Left ventricle myocardium inferior (tissue), 1 donor: ENCODE measurements around the gene SP2. TPM values are rescaled to one million over a fixed set of nuclear protein-coding genes. Genes with fewer than 3 reads are reported as not detected.

Experiments
- DNase-seq: peaks from one replicate; pipeline ENCODE4 v3.0.0-alpha.2; 2020
- H3K27ac ChIP-seq: fragments of 200-600 bp; replicated peaks from 2 replicates; pipeline ENCODE4 v1.8.0; 2021
- H3K27me3 ChIP-seq: fragments of 200-600 bp; 2 replicates; pipeline ENCODE4 v1.8.0; 2021; ENCODE audit warnings: low read depth
- H3K36me3 ChIP-seq: fragments of 200-600 bp; 2 replicates; pipeline ENCODE4 v1.8.0; 2021
- H3K4me1 ChIP-seq: fragments of 200-600 bp; 2 replicates; pipeline ENCODE4 v1.8.0; 2021
- H3K4me3 ChIP-seq: fragments of 200-600 bp; 2 replicates; pipeline ENCODE4 v1.8.0; 2021; ENCODE audit warnings: mild to moderate bottlenecking, moderate library complexity
- H3K9me3 ChIP-seq: fragments of 200-600 bp; replicated peaks from 2 replicates; pipeline ENCODE4 v1.8.0; 2021
- CTCF ChIP-seq: fragments of 200-600 bp; IDR thresholded peaks from 2 replicates; pipeline ENCODE4 v1.8.0; 2021; ENCODE audit warnings: antibody characterized with exemption, mild to moderate bottlenecking, borderline replicate concordance
- intact Hi-C: fragments of 100-400 bp; cut with micrococcal nuclease; formaldehyde crosslinking; loops from one replicate; pipeline ENCODE4 v1.11.0; 2022
- total RNA-seq: library from RNA; stranded (reverse); fragmentation: NEBNext Ultra II Directional; extraction: Animal tissue kit (Norgen Biotek cat#: 25700); gene quantifications from one replicate; pipeline ENCODE4 v1.2.1, GENCODE V29; 2021
- donor health status: DM: no; HTN: yes; CAD: no; lungs with severe emphysema.

The SP2 gene
- total RNA-seq, 1 donor from 2014 or later: 13.9 TPM

GRCh38 chr17:47957591-47958490, 61.8 kb downstream of the SP2 start, which contains the start of gene PRR15L:
Gene PRR15L (minus strand): TSS chr17:47957883. CDS start chr17:47953234, 4,649 bp downstream.
- no peaks in the 10 kb centered on the region for H3K27me3 ChIP-seq
- no peak for TF ChIP-seq CTCF
- no peak within 1 kb of the TSS for H3K27ac ChIP-seq
- no peak for DNase-seq
- no peaks in the 10 kb centered on the region for H3K36me3 ChIP-seq
- no peaks in the 10 kb centered on the region for H3K9me3 ChIP-seq
- intact Hi-C loops: loop anchor here (10.0 kb wide), 1 partner anchor 73 kb away; no protein-coding TSS in a partner anchor
- no peaks in the 10 kb centered on the region for H3K4me1 ChIP-seq
- no peak within 1 kb of the TSS for H3K4me3 ChIP-seq

- intact Hi-C loops: loop anchor here (10.0 kb wide), 1 partner anchor 75 kb away; no protein-coding TSS in a partner anchor
- no peaks in the 10 kb centered on the region for H3K36me3 ChIP-seq
- no peaks in the 10 kb centered on the region for H3K27me3 ChIP-seq
- no peaks in the 10 kb centered on the region for H3K9me3 ChIP-seq
- no peak for TF ChIP-seq CTCF
- H3K27ac ChIP-seq: no peak overlapping the region
- no peak overlapping the region for H3K4me3 ChIP-seq
- no peaks in the 10 kb centered on the region for H3K4me1 ChIP-seq
- no peak for DNase-seq
These were observed 64.0 kb downstream of the SP2 start for GRCh38 chr17:47959825-47960655.

- Histone ChIP-seq H3K4me1 (no peaks in the 10 kb centered on the region), H3K9me3 (no peaks in the 10 kb centered on the region), H3K27me3 (no peaks in the 10 kb centered on the region), H3K36me3 (no peaks in the 10 kb centered on the region), H3K4me3 (no peak overlapping the region), H3K27ac (no peak overlapping the region)
- no peak for DNase-seq
- intact Hi-C loops: no loop called here
- no peak for TF ChIP-seq CTCF
These were observed 65.4 kb downstream of the SP2 start for GRCh38 chr17:47961406-47961805.

GRCh38 chr17:47962901-47963300, 66.9 kb downstream of the SP2 start:
- no peaks in the 10 kb centered on the region for H3K27me3 ChIP-seq
- no peaks in the 10 kb centered on the region for H3K9me3 ChIP-seq
- H3K4me3 ChIP-seq: no peak overlapping the region
- H3K4me1 ChIP-seq: no peaks in the 10 kb centered on the region
- intact Hi-C loops: no loop called here
- H3K36me3 ChIP-seq: no peaks in the 10 kb centered on the region
- H3K27ac ChIP-seq: no peak overlapping the region
- TF ChIP-seq CTCF: no peak
- no peak for DNase-seq

- intact Hi-C loops: no loop called here
- Histone ChIP-seq H3K36me3 (no peaks in the 10 kb centered on the region), H3K27ac (no peak overlapping the region), H3K27me3 (no peaks in the 10 kb centered on the region), H3K4me1 (no peaks in the 10 kb centered on the region), H3K4me3 (no peak overlapping the region), H3K9me3 (no peaks in the 10 kb centered on the region)
- DNase-seq: no peak
- TF ChIP-seq CTCF: no peak
These were observed 68.8 kb downstream of the SP2 start for GRCh38 chr17:47964856-47965255.
